ENCODE measurements around the gene CD247. TPM values are rescaled to one million over a fixed set of nuclear protein-coding genes. Genes with fewer than 3 reads are reported as not detected.

The CD247 gene
- total and polyA plus RNA-seq, 4 experiments from 2014 or later = 260 to 404 (median 340) TPM

- H3K27me3 Mint-ChIP-seq = no peaks in the 10 kb centered on the region
- intact Hi-C loops (cut with micrococcal nuclease) = no loop called here
- no peaks in the 10 kb centered on the region for H3K4me1 Mint-ChIP-seq
- H3K4me3 ChIP-seq (ENCODE audit: low read length in 2 of 2) = no peak overlapping the region
- H3K9me3 ChIP-seq (ENCODE audit: control insufficient read depth in 1 of 2, low read length in 2 of 2) = no peaks in the 10 kb centered on the region
- no peak for DNase-seq
- no peak overlapping the region for H3K27ac ChIP-seq (ENCODE audit: low read depth, low read length)
- peaks cover 14% of the 10 kb centered on the region for H3K36me3 ChIP-seq (ENCODE audit: insufficient read depth, low read length)
- POLR2A ChIA-PET (ENCODE audit: partially characterized antibody) = no interaction called here
- no peak overlapping the region for H3K4me3 Mint-ChIP-seq
- CTCF ChIA-PET (ENCODE audit: partially characterized antibody) = interaction anchor here (1.5 to 1.7 kb wide), 2 partner anchors 14 to 147 kb away, joined by 3 to 7 read pairs; no protein-coding TSS in a partner anchor
- peaks cover 28 to 41% of the 10 kb centered on the region in 2 donors for H3K36me3 Mint-ChIP-seq
- H3K27me3 ChIP-seq (ENCODE audit: insufficient read depth, low read length) = no peaks in the 10 kb centered on the region
- H3K4me1 ChIP-seq (ENCODE audit: insufficient read depth, low read length) = no peaks in the 10 kb centered on the region
- no peaks in the 10 kb centered on the region for H3K9me3 Mint-ChIP-seq
- no peak overlapping the region for H3K27ac Mint-ChIP-seq
Observed at GRCh38 chr1:167387251-167387910, 130.9 kb downstream of the CD247 start.

Other genes starting within 250 kb of the CD247 start
- gene CREG1, start 35.2 kb upstream of the CD247 start, total RNA-seq = 10 to 100 TPM; 21.0 to 21.7 TPM
- 10 to 100 TPM; 19.4 to 27.7 TPM for gene CREG1, start 35.2 kb upstream of the CD247 start, polyA plus RNA-seq
- gene RCSD1, start 111.7 kb upstream of the CD247 start, total RNA-seq = 100 to 1,000 TPM; 124 to 129 TPM
- gene RCSD1, start 111.7 kb upstream of the CD247 start, polyA plus RNA-seq = 100 to 1,000 TPM; 163 to 173 TPM
- 1 to 10 TPM; 5.4 to 7.2 TPM for gene MPZL1, start 203.5 kb upstream of the CD247 start, total RNA-seq
- 10 to 100 TPM in 1 of 2 donors, 1 to 10 TPM in 1; 8.6 to 15.8 TPM for gene MPZL1, start 203.5 kb upstream of the CD247 start, polyA plus RNA-seq